H1 (cell line): ENCODE measurements around the gene IFIT1. TPM values are rescaled to one million over a fixed set of nuclear protein-coding genes. Genes with fewer than 3 reads are reported as not detected.

Experiments
- CTCF ChIA-PET: fragments of 300-600 bp; sonication (Branson Sonifier 250); formaldehyde crosslinking; loops from one replicate; lab custom pipeline; 2021; ENCODE audit not compliant: partially characterized antibody; lab: Charles Lee
- POLR2A ChIA-PET: fragments of 300-600 bp; sonication (Branson Sonifier 250); formaldehyde crosslinking; loops from one replicate; lab custom pipeline; 2021; ENCODE audit warnings: inconsistent platforms; ENCODE audit not compliant: partially characterized antibody; lab: Charles Lee
- DNase-seq, 2 experiments: peaks; one replicate each; pipeline versions ENCODE4 v3.0.0 to v3.0.0-alpha.2; 2010 to 2022; ENCODE audit warnings: low spot score in 2 of 2, low read depth in 1 of 2, mixed read lengths in 1 of 2
- FAIRE-seq: peaks from 2 replicates; lab custom pipeline; 2011; peaks lifted over from hg19 to GRCh38; lab: Jason Lieb, UNC
- H2AFZ ChIP-seq: 2 replicates; pipeline ENCODE4 v1.8.1; 2012; ENCODE audit warnings: low read length, inconsistent platforms
- H2AK5ac ChIP-seq: 2 replicates; pipeline ENCODE4 v1.6.1; 2013; ENCODE audit warnings: low read depth, low read length
- H2BK120ac ChIP-seq: replicated peaks from 2 replicates; pipeline ENCODE3; 2013; ENCODE audit warnings: low read depth, low read length, inconsistent platforms
- H2BK12ac ChIP-seq: 2 replicates; pipeline ENCODE4 v1.6.1; 2013; ENCODE audit warnings: low read depth, low read length
- H2BK15ac ChIP-seq: 2 replicates; pipeline ENCODE4 v1.6.1; 2013; ENCODE audit warnings: low read length
- H2BK20ac ChIP-seq: 2 replicates; pipeline ENCODE4 v1.6.1; 2013; ENCODE audit warnings: low read length
- H2BK5ac ChIP-seq: 2 replicates; pipeline ENCODE4 v1.6.1; 2013; ENCODE audit warnings: low read depth, low read length
- H3K14ac ChIP-seq: 2 replicates; pipeline ENCODE4 v1.6.1; 2013; ENCODE audit warnings: inconsistent platforms; ENCODE audit not compliant: insufficient read length
- H3K18ac ChIP-seq: 2 replicates; pipeline ENCODE4 v1.6.1; 2013; ENCODE audit warnings: low read length; ENCODE audit errors: extremely low read depth
- H3K23ac ChIP-seq: 2 replicates; pipeline ENCODE4 v1.6.1; 2013; ENCODE audit warnings: inconsistent platforms; ENCODE audit not compliant: insufficient read length
- H3K23me2 ChIP-seq: 2 replicates; pipeline ENCODE4 v1.6.1; 2013; ENCODE audit warnings: low read depth, low read length
- H3K27ac ChIP-seq: 2 replicates; pipeline ENCODE4 v1.6.1; 2011; ENCODE audit warnings: low read depth, low read length, inconsistent platforms
- H3K27me3 ChIP-seq, 4 experiments: replicated peaks in 1 of 4; 1 replicate in 1 of 4; 2 replicates in 3 of 4; pipeline versions ENCODE4 v1.6.1 to v1.8.1; 2011 to 2013; ENCODE audit warnings: low read length in 3 of 4, mild to moderate bottlenecking in 3 of 4, inconsistent platforms in 2 of 4, mixed read lengths in 2 of 4, moderate library complexity in 1 of 4; ENCODE audit not compliant: control insufficient read depth in 3 of 4, insufficient read depth in 3 of 4; ENCODE audit errors: extremely low read depth in 1 of 4
- H3K36me3 ChIP-seq, 4 experiments: 2 replicates each; pipeline versions ENCODE4 v1.6.1 to v1.8.1; 2011 to 2013; ENCODE audit warnings: mild to moderate bottlenecking in 4 of 4, low read length in 3 of 4, moderate library complexity in 2 of 4, control low read depth in 1 of 4, inconsistent platforms in 1 of 4; ENCODE audit not compliant: insufficient read depth in 4 of 4, control insufficient read depth in 2 of 4
- H3K4ac ChIP-seq: replicated peaks from 2 replicates; pipeline ENCODE3; 2013; ENCODE audit warnings: low read length, low read depth, mixed read lengths, inconsistent platforms; ENCODE audit not compliant: insufficient read length
- H3K4me1 ChIP-seq, 4 experiments: replicated peaks in 1 of 4; 1 replicate in 1 of 4; 2 replicates in 3 of 4; pipeline versions ENCODE4 v1.6.1 to v1.8.1; 2011 to 2013; ENCODE audit warnings: low read length in 3 of 4, inconsistent platforms in 2 of 4, mixed read lengths in 1 of 4; ENCODE audit not compliant: insufficient read depth in 4 of 4, control insufficient read depth in 3 of 4
- H3K4me2 ChIP-seq, 2 experiments: 2 replicates each; pipeline versions ENCODE4 v1.6.1 to v1.8.1; 2011 to 2013; ENCODE audit warnings: low read depth in 2 of 2, low read length in 2 of 2, control low read depth in 1 of 2, inconsistent platforms in 1 of 2, mild to moderate bottlenecking in 1 of 2; ENCODE audit not compliant: insufficient read depth in 1 of 2
- H3K4me3 ChIP-seq, 4 experiments: fragments of 200-600, 300-600 bp in 1 of 4; sonication (generic), shearing (Covaris generic), sonication (Bioruptor Twin) in 1 of 4; 2 replicates each; pipeline versions ENCODE4 v1.5.1 to v1.8.1; 2011 to 2016; ENCODE audit warnings: low read length in 4 of 4, low read depth in 3 of 4, control low read depth in 2 of 4, inconsistent platforms in 2 of 4, mild to moderate bottlenecking in 2 of 4, mixed read lengths in 1 of 4, moderate library complexity in 1 of 4; ENCODE audit not compliant: insufficient read depth in 2 of 4; ENCODE audit errors: extremely low read depth in 1 of 4
- H3K56ac ChIP-seq: replicated peaks from 2 replicates; pipeline ENCODE3; 2013; ENCODE audit warnings: low read depth, mild to moderate bottlenecking, mixed read lengths, low read length, inconsistent platforms; ENCODE audit not compliant: insufficient read length
- H3K79me1 ChIP-seq: 2 replicates; pipeline ENCODE4 v1.6.1; 2013; ENCODE audit warnings: low read depth, low read length, control low read depth
- H3K79me2 ChIP-seq, 2 experiments: 2 replicates each; pipeline versions ENCODE4 v1.6.1 to v1.8.1; 2012 to 2013; ENCODE audit warnings: low read length in 2 of 2, mild to moderate bottlenecking in 2 of 2, inconsistent platforms in 1 of 2; ENCODE audit not compliant: insufficient read depth in 2 of 2, control insufficient read depth in 1 of 2
- H3K9ac ChIP-seq, 4 experiments: replicated peaks in 1 of 4; 1 replicate in 1 of 4; 2 replicates in 3 of 4; pipeline versions ENCODE4 v1.6.1 to v1.8.1; 2011 to 2013; ENCODE audit warnings: low read depth in 3 of 4, low read length in 3 of 4, control low read depth in 2 of 4, mild to moderate bottlenecking in 2 of 4, moderate library complexity in 2 of 4, inconsistent platforms in 1 of 4; ENCODE audit errors: extremely low read depth in 1 of 4
- H3K9me3 ChIP-seq, 2 experiments: 2 replicates each; pipeline versions ENCODE4 v1.6.1 to v1.8.1; 2012 to 2013; ENCODE audit warnings: mild to moderate bottlenecking in 2 of 2, moderate library complexity in 2 of 2, control low read depth in 1 of 2, inconsistent platforms in 1 of 2, low read depth in 1 of 2, low read length in 1 of 2, mixed read lengths in 1 of 2; ENCODE audit not compliant: insufficient read depth in 2 of 2
- H4K20me1 ChIP-seq, 2 experiments: replicated peaks in 1 of 2; 2 replicates each; pipeline versions ENCODE3 to v1.8.1; 2011 to 2013; ENCODE audit warnings: inconsistent platforms in 2 of 2, low read length in 2 of 2, mild to moderate bottlenecking in 1 of 2; ENCODE audit not compliant: insufficient read depth in 2 of 2, control insufficient read depth in 1 of 2
- H4K5ac ChIP-seq: 2 replicates; pipeline ENCODE4 v1.6.1; 2013; ENCODE audit warnings: low read length, low read depth, mixed read lengths, inconsistent platforms; ENCODE audit not compliant: insufficient read length
- H4K8ac ChIP-seq: 2 replicates; pipeline ENCODE4 v1.8.0; 2013; ENCODE audit warnings: mild to moderate bottlenecking, moderate library complexity, low read length, inconsistent platforms; ENCODE audit not compliant: insufficient read depth; ENCODE audit errors: extremely low read depth
- H4K91ac ChIP-seq: replicated peaks from 2 replicates; pipeline ENCODE3; 2013; ENCODE audit warnings: low read length, mixed read lengths, inconsistent platforms; ENCODE audit not compliant: insufficient read length
- ATF2 ChIP-seq: IDR thresholded peaks from 2 replicates; pipeline ENCODE4 v1.6.1; 2012; ENCODE audit warnings: low read length, inconsistent platforms
- CHD1 ChIP-seq: IDR thresholded peaks from 2 replicates; pipeline ENCODE4 v1.6.1; 2012; ENCODE audit warnings: low read depth, low read length, improper control_type of control experiment
- CTCF ChIP-seq, 3 experiments: IDR thresholded peaks; 1 replicate in 2 of 3; 2 replicates in 1 of 3; pipeline versions ENCODE4 v1.5.1 to v1.6.1; 2011; ENCODE audit warnings: low read length in 3 of 3, mild to moderate bottlenecking in 3 of 3, inconsistent platforms in 2 of 3, low read depth in 1 of 3, moderate library complexity in 1 of 3; ENCODE audit not compliant: insufficient read depth in 1 of 3; ENCODE audit errors: control extremely low read depth in 1 of 3
- E2F6 ChIP-seq: IDR thresholded peaks from 2 replicates; pipeline ENCODE4 v1.6.1; 2012; ENCODE audit warnings: inconsistent platforms
- KDM4A ChIP-seq: IDR thresholded peaks from one replicate; pipeline ENCODE4 v1.7.1; 2012; ENCODE audit warnings: low read depth, mild to moderate bottlenecking, moderate library complexity, low read length, inconsistent platforms; ENCODE audit not compliant: severe bottlenecking
- SRF ChIP-seq: IDR thresholded peaks from 2 replicates; pipeline ENCODE4 v1.6.1; 2011; ENCODE audit warnings: mild to moderate bottlenecking, low read depth, low read length, moderate library complexity
- WGBS, 2 experiments: shearing (Covaris generic) in 1 of 2; methylation state at CpG; one replicate each; pipeline versions ENCODE4 v1.1.6 to v1.1.7; 2013 to 2015; ENCODE audit warnings: low lambda C conversion rate in 2 of 2, mixed read lengths in 2 of 2, inconsistent platforms in 1 of 2, low coverage in 1 of 2, missing lambda C conversion rate in 1 of 2; ENCODE audit not compliant: insufficient replicate concordance in 2 of 2, insufficient coverage in 1 of 2, insufficient read length in 1 of 2; ENCODE audit errors: extremely low coverage in 1 of 2, missing lambda C conversion rate in 1 of 2; 5-methylcytosine and 5-hydroxymethylcytosine counted together
- polyA plus RNA-seq, 7 experiments: library from polyadenylated mRNA; depleted of rRNA in 3 of 7; stranded (reverse) in 5 of 7; unstranded in 2 of 7; fragments of >200 nt in 5 of 7; fragments of 200-250 nt in 2 of 7; gene quantifications; 1 replicate in 5 of 7; 2 replicates in 1 of 7; 4 replicates in 1 of 7; pipeline versions ENCODE4 v1.2.1 to v1.2.3, GENCODE V29; 2011 to 2013; ENCODE audit warnings: missing spikeins in 2 of 7, mixed read lengths in 2 of 7
- total RNA-seq: library from RNA; stranded (reverse); fragmentation: NEBNext Ultra II Directional; extraction: Animal tissue kit (Norgen Biotek cat#: 25700); gene quantifications from 2 replicates; pipeline ENCODE4 v1.2.1, GENCODE V29; 2021

Gene IFIT1
- total and polyA plus RNA-seq, 2 of the 8 experiments (the other 6 are each of a cell fraction or from before 2014, with no cell fraction given) = 0.94 to 1.5 TPM

GRCh38 chr10:89347701-89348457 is 44.5 kb upstream of the IFIT1 start:
- H2BK120ac ChIP-seq = peak overlapping the region; percentile 88
- ChIA-PET POLR2A (interaction anchor here (0.9 kb wide), 2 partner anchors 76 to 86 kb away, joined by 3 read pairs; no protein-coding TSS in a partner anchor), CTCF (interaction anchor here (1.4 to 3.8 kb wide), 2 partner anchors 21 to 48 kb away, joined by 3 to 21 read pairs; no protein-coding TSS in a partner anchor)
- H2AFZ ChIP-seq = no peak overlapping the region
- peak overlapping the region; percentile 93; the same call in 1 of the 2 replicates for H2BK12ac ChIP-seq
- H3K79me1 ChIP-seq = no peaks in the 10 kb centered on the region
- H3K56ac ChIP-seq = no peak overlapping the region
- no peaks in the 10 kb centered on the region for H4K20me1 ChIP-seq
- H3K9ac ChIP-seq = no peak overlapping the region
- H3K79me2 ChIP-seq = no peaks in the 10 kb centered on the region
- H2BK5ac ChIP-seq = peak overlapping the region; percentile 86; the same call in 1 of the 2 replicates
- H3K4me1 ChIP-seq = peaks cover 7 to 27% (median 22%) of the 10 kb centered on the region in 4 experiments; a peak in 6 of 7 replicates
- H4K91ac ChIP-seq = peak overlapping the region; percentile 50
- no peaks in the 10 kb centered on the region for H3K36me3 ChIP-seq
- 82% methylated on average over 7 of the region's 7 CpGs; no CpG with 5 or more reads in 1 of the 2 experiments for WGBS, 2 experiments
- DNase-seq (no peak), FAIRE-seq (no peak)
- H2AK5ac ChIP-seq = no peak overlapping the region
- 0 out of 2 replicates have a peak overlapping the region, but pooled peaks have one; percentile 11 for H4K8ac ChIP-seq
- no peak overlapping the region for H3K18ac ChIP-seq
- H3K27ac ChIP-seq = no peak overlapping the region
- no peak overlapping the region for H3K23ac ChIP-seq
- H2BK15ac ChIP-seq = no peak overlapping the region
- no peaks in the 10 kb centered on the region for H3K23me2 ChIP-seq
- H3K27me3 ChIP-seq = no peaks in the 10 kb centered on the region
- no peak overlapping the region for H3K4ac ChIP-seq
- no peak overlapping the region for H3K4me3 ChIP-seq
- H2BK20ac ChIP-seq = peak overlapping the region; percentile 91; the same call in 1 of the 2 replicates
- peak overlapping the region; percentile 52 for H4K5ac ChIP-seq
- no peaks in the 10 kb centered on the region for H3K9me3 ChIP-seq
- H3K4me2 ChIP-seq = peak overlapping the region in 1 of 2 experiments; percentile 24; a peak in 1 of 4 replicates
- H3K14ac ChIP-seq = no peak overlapping the region
- TF ChIP-seq SRF = no peak
- no peak for TF ChIP-seq ATF2
- TF ChIP-seq CHD1 = no peak
- TF ChIP-seq CTCF (IDR thresholded peaks at IDR 0.05; ENCODE audit: control extremely low read depth in 1 of 3, insufficient read depth in 1 of 3, low read depth in 1 of 3, low read length in 3 of 3) = no peak
- TF ChIP-seq KDM4A = no peak
- TF ChIP-seq E2F6 = no peak
